Astrocyte of the spinal cord (primary cell): ENCODE data around the gene ETV5.

ENCODE experiments used
- DNase-seq: peaks from one replicate; pipeline ENCODE4 v3.0.0; 2011; ENCODE audit warnings: low read depth, low spot score
- H3K4me3 ChIP-seq: 2 replicates; pipeline ENCODE4 v1.5.1; 2011; ENCODE audit warnings: low read depth, mild to moderate bottlenecking, low read length, moderate library complexity
- in situ Hi-C: cut with HindIII; loops from 2 replicates; pipeline ENCODE4 v1.10.0; 2017; ENCODE audit warnings: low sequenced_read_pairs
- TF ChIP-seq, protein P1 (sequence below): IDR thresholded peaks from 2 replicates; pipeline ENCODE4 v1.5.1; 2012; ENCODE audit warnings: low read depth, mild to moderate bottlenecking, low read length, inconsistent platforms

ETV5 gene

DNA sequence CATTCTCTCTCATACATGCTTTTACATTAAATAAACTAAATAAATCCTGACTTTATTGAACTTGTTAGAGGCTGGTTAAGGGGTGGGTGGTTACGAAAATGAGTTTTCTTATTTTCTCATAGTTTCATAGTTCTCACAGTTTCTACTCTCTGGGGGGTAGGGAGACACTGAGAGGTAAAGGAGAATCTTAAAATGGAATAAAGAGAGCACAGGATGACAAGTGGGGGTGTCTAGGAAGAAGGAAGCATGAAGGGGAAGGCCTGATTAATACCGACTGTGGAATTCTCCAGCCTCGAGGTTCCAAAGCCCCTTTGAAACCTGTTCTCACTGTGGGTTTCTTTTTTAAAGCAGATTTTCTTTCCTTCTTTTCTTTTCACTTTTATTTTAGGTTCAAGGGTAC, 104.7 kb downstream of the ETV5 start:
- in situ Hi-C loops, result no loop called here
- no peak for DNase-seq

DNA sequence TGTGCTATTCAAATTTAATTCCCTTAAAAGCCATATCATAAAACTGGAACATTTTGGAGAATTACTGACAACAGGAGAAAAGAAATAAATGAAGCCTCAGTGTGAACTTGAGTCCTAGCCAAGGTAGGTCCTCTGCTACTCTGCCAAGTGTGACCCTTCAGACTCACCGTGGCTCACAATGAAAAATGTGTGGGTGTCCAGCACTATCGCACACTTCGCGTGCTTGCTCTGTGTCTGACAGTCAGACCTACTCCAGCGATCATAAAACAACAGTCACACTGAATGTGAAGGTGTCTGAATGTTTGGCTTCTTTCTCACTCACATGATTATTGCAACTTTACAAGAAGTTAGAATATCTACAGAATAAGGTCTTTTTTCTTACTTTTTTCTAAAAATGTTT, 105.3 kb downstream of the ETV5 start:
- TF ChIP-seq, protein P1, sequence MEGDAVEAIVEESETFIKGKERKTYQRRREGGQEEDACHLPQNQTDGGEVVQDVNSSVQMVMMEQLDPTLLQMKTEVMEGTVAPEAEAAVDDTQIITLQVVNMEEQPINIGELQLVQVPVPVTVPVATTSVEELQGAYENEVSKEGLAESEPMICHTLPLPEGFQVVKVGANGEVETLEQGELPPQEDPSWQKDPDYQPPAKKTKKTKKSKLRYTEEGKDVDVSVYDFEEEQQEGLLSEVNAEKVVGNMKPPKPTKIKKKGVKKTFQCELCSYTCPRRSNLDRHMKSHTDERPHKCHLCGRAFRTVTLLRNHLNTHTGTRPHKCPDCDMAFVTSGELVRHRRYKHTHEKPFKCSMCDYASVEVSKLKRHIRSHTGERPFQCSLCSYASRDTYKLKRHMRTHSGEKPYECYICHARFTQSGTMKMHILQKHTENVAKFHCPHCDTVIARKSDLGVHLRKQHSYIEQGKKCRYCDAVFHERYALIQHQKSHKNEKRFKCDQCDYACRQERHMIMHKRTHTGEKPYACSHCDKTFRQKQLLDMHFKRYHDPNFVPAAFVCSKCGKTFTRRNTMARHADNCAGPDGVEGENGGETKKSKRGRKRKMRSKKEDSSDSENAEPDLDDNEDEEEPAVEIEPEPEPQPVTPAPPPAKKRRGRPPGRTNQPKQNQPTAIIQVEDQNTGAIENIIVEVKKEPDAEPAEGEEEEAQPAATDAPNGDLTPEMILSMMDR, result no peak
- in situ Hi-C loops, result no loop called here
- no peak for DNase-seq
- H3K4me3 ChIP-seq, result no peak overlapping the region

More for the DNA sequence above, 104.7 kb downstream of the ETV5 start:
- no peak overlapping the region for H3K4me3 ChIP-seq
- TF ChIP-seq, protein P1, result no peak

DNA sequence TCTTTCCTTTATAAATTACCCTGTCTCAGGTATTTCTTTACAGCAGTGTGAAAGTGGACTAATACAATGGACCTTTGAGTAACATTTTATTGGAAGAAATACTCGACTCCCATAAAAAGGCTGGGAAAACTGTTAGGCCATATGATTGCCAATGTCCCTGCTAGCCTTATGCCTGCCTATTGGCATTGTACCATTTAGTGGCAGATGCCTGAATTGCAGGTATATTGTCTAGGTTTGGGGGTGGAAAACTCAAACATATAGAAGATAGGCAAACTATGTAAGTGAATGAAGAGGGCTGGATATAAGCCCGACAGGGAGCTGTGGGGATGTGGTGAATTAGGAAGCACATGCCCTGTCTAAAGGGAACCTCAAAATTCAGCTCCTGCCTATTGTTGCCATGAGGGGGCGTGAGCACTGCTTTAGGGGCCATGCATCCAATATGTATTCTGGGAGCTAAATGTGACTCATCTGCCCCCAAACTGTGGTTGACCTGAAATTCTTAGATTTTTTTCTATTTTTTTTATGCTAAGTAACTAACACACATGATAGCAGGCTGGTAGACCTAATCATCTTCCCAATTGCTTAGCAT, 105.9 kb downstream of the ETV5 start:
- in situ Hi-C loops, result no loop called here
- TF ChIP-seq, protein P1, result peak; percentile 34
- H3K4me3 ChIP-seq, result no peak overlapping the region
- DNase-seq, result no peak

DNA sequence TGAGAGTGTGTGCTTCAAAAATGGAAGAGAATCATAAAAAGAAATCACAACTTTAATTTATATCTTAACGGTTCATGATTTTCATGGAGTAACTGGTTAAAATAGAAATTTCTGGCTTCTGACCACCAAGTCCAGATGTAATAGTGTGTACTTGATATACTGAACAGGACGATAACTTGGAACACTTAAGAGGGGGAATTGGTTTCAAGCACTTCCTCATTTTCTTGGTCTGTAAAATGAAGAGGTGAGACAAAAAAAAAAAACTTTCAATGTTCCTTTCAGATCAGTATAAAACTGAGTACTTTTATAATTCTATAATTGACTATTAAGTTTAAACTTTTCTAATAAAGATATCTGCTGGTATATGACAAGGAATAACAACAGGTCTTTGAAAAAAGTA, 107.0 kb downstream of the ETV5 start:
- DNase-seq, result no peak
- TF ChIP-seq, protein P1, result no peak
- in situ Hi-C loops, result no loop called here
- no peak overlapping the region for H3K4me3 ChIP-seq

DNA sequence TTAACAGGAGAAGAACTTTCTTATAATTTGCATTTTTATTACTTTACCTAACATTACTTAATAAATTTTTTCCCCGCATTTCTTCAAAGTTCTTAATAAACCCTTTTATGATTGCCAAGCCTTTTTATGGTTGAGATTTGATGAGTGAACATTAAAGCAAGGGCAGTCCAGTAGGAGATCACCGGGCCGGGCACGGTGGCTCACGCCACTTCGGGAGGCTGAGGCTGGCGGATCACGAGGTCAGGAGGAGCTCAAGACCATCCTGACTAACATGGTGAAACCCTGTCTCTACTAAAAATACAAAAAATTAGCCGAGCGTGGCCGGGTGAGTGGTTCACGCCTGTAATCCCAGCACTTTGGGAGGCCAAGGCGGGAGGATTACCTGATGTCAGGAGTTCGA, 109.7 kb downstream of the ETV5 start:
- no peak for DNase-seq
- TF ChIP-seq, protein P1, result no peak
- H3K4me3 ChIP-seq, result no peak overlapping the region
- in situ Hi-C loops, result loop anchor here (25.0 kb wide), 1 partner anchor 538 kb away; the partner anchor contains the start of gene CRYGS

DNA sequence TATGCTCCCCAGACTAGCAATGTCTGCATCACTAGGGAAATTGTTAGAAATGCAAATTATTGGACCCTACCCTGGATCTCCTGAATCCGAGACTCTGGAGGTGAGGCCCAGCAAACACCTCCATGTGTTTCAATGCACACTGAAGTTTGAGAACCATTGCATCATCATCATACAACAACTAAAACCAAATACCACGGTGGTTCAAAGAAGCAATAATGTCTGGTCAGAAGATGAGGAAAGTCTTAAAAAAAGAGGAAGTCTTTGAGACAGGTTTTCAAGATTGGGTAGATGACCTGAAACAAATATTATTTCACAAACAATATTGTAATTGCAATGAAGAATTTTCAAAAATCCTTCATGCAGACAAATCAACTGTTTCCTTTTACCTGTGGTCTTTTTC, 110.8 kb downstream of the ETV5 start:
- no peak overlapping the region for H3K4me3 ChIP-seq
- DNase-seq, result no peak
- in situ Hi-C loops, result loop anchor here (25.0 kb wide), 1 partner anchor 539 kb away; the partner anchor contains the start of gene CRYGS
- TF ChIP-seq, protein P1, result no peak
